ENCODE measurements around the gene SYNM.

GRCh38 chr15:99118258-99118632 lies 13.4 kb downstream of the SYNM start:
- TF ChIP-seq CTCF (conservative IDR thresholded peaks at IDR 0.05; ENCODE audit: low read depth in 2 of 2) (no peak), CREB1 (CRISPR knock-in tag; IDR thresholded peaks at IDR 0.05; ENCODE audit: low read depth) (no peak), POLR2AphosphoS5 (IDR thresholded peaks at IDR 0.05; ENCODE audit: low read depth) (no peak), EZH2phosphoT487 (IDR thresholded peaks at IDR 0.05; ENCODE audit: unreplicated experiment) (no peak), EZH2 (IDR thresholded peaks at IDR 0.05; ENCODE audit: low read depth, unreplicated experiment) (no peak)
